ENCODE measurements around the gene CACNA2D2. TPM values are rescaled to one million over a fixed set of nuclear protein-coding genes. Genes with fewer than 3 reads are reported as not detected.

CACNA2D2 gene
- total RNA-seq, 1 experiment from 2014 or later = 0.59 TPM

GRCh38 chr3:50442945-50443579 is 60.4 kb downstream of the CACNA2D2 start:
- intact Hi-C loops (cut with micrococcal nuclease; ENCODE audit: unreplicated experiment) = no loop called here
- H3K9me3 ChIP-seq (ENCODE audit: control insufficient read depth, insufficient read depth, low read depth, low read length) = no peaks in the 10 kb centered on the region
- no peak overlapping the region for H3K4me3 ChIP-seq (ENCODE audit: low read depth in 2 of 2, low read length in 2 of 2)
- H3K36me3 ChIP-seq (ENCODE audit: control insufficient read depth, insufficient read depth, low read length) = no peaks in the 10 kb centered on the region
- no peak for ATAC-seq
- H3K27me3 ChIP-seq (ENCODE audit: control insufficient read depth, insufficient read depth, low read length) = no peaks in the 10 kb centered on the region
- ChIA-PET POLR2A (no interaction called here), CTCF (no interaction called here)
- in situ Hi-C loops (cut with HindIII; ENCODE audit: low pct_unique_long_range_greater_than_20kb, low sequenced_read_pairs) = no loop called here
- no peak overlapping the region for H3K27ac ChIP-seq (ENCODE audit: low read length)
- peaks cover 4% of the 10 kb centered on the region; the same call in 1 of the 2 replicates for H3K4me1 ChIP-seq (ENCODE audit: control insufficient read depth, insufficient read depth, low read length)
- no TSS peak for BruUV-seq (replicated peaks)
- DNase-seq (ENCODE audit: low read depth, low spot score) = no peak
- TF ChIP-seq, protein P1, sequence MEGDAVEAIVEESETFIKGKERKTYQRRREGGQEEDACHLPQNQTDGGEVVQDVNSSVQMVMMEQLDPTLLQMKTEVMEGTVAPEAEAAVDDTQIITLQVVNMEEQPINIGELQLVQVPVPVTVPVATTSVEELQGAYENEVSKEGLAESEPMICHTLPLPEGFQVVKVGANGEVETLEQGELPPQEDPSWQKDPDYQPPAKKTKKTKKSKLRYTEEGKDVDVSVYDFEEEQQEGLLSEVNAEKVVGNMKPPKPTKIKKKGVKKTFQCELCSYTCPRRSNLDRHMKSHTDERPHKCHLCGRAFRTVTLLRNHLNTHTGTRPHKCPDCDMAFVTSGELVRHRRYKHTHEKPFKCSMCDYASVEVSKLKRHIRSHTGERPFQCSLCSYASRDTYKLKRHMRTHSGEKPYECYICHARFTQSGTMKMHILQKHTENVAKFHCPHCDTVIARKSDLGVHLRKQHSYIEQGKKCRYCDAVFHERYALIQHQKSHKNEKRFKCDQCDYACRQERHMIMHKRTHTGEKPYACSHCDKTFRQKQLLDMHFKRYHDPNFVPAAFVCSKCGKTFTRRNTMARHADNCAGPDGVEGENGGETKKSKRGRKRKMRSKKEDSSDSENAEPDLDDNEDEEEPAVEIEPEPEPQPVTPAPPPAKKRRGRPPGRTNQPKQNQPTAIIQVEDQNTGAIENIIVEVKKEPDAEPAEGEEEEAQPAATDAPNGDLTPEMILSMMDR (IDR thresholded peaks at IDR 0.05) = no peak
- TF ChIP-seq, protein P2, sequence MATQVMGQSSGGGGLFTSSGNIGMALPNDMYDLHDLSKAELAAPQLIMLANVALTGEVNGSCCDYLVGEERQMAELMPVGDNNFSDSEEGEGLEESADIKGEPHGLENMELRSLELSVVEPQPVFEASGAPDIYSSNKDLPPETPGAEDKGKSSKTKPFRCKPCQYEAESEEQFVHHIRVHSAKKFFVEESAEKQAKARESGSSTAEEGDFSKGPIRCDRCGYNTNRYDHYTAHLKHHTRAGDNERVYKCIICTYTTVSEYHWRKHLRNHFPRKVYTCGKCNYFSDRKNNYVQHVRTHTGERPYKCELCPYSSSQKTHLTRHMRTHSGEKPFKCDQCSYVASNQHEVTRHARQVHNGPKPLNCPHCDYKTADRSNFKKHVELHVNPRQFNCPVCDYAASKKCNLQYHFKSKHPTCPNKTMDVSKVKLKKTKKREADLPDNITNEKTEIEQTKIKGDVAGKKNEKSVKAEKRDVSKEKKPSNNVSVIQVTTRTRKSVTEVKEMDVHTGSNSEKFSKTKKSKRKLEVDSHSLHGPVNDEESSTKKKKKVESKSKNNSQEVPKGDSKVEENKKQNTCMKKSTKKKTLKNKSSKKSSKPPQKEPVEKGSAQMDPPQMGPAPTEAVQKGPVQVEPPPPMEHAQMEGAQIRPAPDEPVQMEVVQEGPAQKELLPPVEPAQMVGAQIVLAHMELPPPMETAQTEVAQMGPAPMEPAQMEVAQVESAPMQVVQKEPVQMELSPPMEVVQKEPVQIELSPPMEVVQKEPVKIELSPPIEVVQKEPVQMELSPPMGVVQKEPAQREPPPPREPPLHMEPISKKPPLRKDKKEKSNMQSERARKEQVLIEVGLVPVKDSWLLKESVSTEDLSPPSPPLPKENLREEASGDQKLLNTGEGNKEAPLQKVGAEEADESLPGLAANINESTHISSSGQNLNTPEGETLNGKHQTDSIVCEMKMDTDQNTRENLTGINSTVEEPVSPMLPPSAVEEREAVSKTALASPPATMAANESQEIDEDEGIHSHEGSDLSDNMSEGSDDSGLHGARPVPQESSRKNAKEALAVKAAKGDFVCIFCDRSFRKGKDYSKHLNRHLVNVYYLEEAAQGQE (IDR thresholded peaks at IDR 0.05; ENCODE audit: insufficient read depth in 1 of 2, low read depth in 2 of 2, low read length in 1 of 2) = no peak
- TF ChIP-seq TCF7L2 (IDR thresholded peaks at IDR 0.05; ENCODE audit: low read depth, low read length) (no peak), SIN3A (IDR thresholded peaks at IDR 0.05; ENCODE audit: borderline replicate concordance, insufficient read depth, low read depth, low read length) (no peak), POLR2AphosphoS5 (IDR thresholded peaks at IDR 0.05; ENCODE audit: low read depth, low read length) (no peak)

GRCh38 chr3:50441424-50442217 is 61.8 kb downstream of the CACNA2D2 start:
- H3K27me3 ChIP-seq (ENCODE audit: control insufficient read depth, insufficient read depth, low read length) = no peaks in the 10 kb centered on the region
- TF ChIP-seq POLR2AphosphoS5 (IDR thresholded peaks at IDR 0.05; ENCODE audit: low read depth, low read length) = no peak
- TF ChIP-seq, protein P2 (IDR thresholded peaks at IDR 0.05; ENCODE audit: insufficient read depth in 1 of 2, low read depth in 2 of 2, low read length in 1 of 2) = no peak
- CTCF ChIA-PET = interaction anchor here (0.7 kb wide), 2 partner anchors 101 to 109 kb away, joined by 3 to 4 read pairs; no protein-coding TSS in a partner anchor
- no peaks in the 10 kb centered on the region for H3K36me3 ChIP-seq (ENCODE audit: control insufficient read depth, insufficient read depth, low read length)
- no peak overlapping the region for H3K27ac ChIP-seq (ENCODE audit: low read length)
- H3K4me3 ChIP-seq (ENCODE audit: low read depth in 2 of 2, low read length in 2 of 2) = no peak overlapping the region
- POLR2A ChIA-PET = no interaction called here
- BruUV-seq (replicated peaks) = no TSS peak
- ATAC-seq (no peak), DNase-seq (ENCODE audit: low read depth, low spot score) (no peak)
- in situ Hi-C loops (cut with HindIII; ENCODE audit: low pct_unique_long_range_greater_than_20kb, low sequenced_read_pairs) = no loop called here
- H3K9me3 ChIP-seq (ENCODE audit: control insufficient read depth, insufficient read depth, low read depth, low read length) = no peaks in the 10 kb centered on the region
- peaks cover 4% of the 10 kb centered on the region; the same call in 1 of the 2 replicates for H3K4me1 ChIP-seq (ENCODE audit: control insufficient read depth, insufficient read depth, low read length)
- intact Hi-C loops (cut with micrococcal nuclease; ENCODE audit: unreplicated experiment) = no loop called here
